Effector CD8-positive, alpha-beta T cell (primary cell): ENCODE data around the gene SLC29A3.

Source experiments
- DNase-seq: peaks from one replicate; lab custom pipeline; 2025; lab: John Stamatoyannopoulos, UW

The SLC29A3 gene

DNA sequence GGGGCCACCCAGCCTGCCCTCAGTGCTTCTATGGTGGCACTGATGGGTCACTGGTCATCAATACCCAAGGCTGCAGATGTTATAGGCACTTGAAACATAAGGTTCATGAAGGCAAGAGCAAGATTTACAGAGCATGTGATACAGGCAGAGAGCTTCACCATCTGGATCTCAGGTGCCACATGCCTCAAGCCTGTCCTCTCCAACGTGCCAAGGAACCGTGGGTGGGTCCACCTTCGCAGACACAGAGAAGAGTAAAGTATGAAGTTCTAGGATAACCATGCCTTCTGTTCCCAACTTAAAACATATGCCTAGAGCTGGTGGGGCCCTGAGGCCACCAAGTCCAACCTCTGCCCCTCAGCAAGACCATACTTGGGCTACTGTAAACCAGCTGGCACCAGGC, 51.0 kb downstream of the SLC29A3 start:
- DNase-seq: no peak

DNA sequence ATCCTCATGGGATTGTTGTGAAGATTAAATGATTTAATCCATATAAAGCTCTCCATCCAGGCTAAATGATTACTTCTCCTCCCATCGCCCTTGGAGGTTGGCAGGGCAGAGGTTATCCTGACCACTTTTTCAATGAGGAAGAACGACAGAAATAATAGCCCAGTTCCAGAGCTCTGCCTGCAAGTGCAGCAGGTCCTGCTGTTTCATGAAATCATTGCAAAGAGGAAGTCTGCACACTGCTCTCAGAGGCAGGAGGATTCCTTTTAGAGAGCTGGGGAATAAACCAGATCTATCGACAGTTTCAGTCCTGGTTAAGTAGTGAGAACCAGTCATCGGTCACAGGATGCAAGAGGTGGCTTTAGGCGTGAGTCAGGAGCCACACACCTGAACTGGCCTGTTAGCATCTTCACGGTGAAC, 52.7 kb downstream of the SLC29A3 start:
- no peak for DNase-seq

DNA sequence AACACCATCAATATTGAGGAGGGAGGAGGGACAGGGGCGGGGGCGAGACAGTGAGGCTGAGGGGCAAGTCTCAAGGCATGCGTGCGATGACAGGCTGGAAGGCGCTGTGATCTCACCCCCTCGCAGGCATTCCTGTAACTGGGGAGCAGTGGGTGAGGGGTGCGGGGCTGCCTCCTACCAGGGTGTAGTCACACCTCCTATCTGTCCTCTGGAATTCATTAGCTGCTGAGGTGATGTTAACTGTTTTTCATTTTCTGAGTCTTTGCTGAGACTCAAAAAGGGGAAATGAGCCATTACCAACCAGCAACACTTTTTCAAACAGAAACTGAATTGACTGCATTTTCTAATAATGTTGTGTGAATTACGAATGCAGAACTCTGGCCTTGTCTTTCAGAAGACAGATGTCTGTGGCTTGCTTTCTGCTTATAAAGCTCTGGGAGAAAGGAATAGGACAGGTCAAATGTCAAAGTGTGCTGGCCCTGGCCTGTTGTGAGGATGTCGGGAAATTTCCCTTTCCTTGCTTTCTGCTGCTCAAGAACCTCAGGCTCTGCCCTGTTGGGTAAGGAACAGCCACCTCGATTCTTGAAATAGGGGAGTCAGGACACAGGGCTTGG, 53.9 kb downstream of the SLC29A3 start:
- no peak for DNase-seq

DNA sequence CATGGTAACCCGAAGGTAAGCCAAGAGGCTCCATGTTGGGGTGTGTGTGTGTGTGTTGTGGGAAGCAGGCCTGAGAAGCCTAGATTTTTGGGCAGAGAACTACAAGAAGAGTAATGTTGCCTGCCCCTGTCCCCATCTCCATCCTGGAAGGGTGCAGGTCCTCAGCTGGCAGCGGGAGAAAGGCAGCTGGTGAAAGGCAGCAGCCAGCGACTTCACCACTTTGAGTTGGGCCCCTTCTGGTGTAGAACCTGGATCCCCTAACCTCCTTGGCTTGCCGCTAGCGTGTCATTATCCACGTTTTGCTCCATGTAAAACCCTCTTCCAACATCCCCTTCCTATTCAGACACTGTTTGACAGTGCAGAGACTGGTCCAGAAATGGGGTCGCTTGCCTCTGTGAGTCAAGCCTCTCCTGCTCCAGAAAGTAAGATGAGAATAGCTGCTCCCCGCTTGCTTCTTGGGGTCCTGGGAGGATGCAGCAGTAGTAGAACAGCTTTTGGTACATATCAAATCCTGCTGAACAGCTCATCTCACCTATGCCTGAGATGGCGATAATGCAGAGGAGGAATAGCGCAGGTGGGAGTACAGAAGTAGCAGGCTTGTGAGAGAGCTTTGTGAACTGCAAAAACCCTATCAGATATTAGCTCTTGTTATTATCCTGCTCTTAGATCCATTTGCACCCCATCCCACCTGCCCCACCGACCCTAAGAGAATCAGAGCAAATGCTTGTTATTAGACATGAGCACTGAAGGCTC, 55.6 kb downstream of the SLC29A3 start:
- DNase-seq: no peak

DNA sequence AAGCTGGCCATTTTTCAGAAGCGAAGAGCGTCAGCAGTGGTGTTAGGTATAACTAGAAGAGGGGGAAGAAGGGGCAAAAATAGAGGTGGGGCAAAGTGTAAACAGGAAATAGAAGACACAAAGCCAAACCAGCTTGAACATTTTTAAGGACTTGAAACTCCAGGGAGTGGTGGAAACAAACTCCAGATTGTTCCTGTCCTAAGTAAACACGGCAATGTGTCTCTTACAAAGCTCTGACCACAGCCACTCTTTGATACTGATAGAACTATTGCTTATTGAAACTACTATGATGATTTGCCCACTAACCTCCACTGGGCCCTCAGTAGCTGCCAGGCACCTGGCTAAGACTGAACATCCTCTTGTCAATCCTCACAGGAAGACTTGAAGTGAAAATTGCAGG, 56.9 kb downstream of the SLC29A3 start:
- DNase-seq: no peak

DNA sequence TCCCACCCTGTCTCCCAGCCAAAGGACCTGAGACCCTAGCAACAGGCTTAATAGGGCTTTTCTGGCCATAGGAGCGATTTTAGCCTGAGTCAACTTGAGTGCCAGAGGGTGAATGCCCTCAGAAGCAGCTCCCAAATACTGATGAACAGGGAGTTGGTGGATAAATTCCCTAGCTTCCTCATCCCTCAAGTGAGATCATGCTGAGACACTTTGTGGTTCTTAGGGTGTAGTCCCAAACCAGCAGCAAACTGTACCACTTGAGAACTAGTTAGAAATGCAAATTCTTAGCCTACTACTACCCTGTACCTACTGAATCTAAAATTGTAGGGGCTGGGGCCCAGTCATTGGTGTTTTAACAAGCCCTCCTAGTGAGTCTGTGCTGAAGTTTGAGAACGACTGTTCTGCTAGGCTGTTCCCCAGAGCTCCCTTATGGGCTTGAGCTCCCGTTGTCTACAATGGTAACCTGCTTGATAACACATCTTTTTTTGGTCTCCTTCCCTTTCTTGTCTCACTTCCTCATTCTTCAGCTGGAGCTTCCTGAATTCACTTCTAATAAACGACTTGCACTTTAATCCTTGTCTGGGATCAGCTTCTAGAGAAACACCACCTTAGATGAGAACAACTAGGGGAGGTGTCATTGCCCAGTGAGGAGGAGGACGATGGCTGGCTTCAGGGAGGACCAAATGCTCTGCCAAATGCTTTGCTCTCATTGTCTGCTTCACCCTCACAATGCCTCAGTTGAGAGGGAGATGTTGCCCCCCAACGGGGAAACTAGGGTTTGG, 59.5 kb downstream of the SLC29A3 start:
- DNase-seq: no peak

DNA sequence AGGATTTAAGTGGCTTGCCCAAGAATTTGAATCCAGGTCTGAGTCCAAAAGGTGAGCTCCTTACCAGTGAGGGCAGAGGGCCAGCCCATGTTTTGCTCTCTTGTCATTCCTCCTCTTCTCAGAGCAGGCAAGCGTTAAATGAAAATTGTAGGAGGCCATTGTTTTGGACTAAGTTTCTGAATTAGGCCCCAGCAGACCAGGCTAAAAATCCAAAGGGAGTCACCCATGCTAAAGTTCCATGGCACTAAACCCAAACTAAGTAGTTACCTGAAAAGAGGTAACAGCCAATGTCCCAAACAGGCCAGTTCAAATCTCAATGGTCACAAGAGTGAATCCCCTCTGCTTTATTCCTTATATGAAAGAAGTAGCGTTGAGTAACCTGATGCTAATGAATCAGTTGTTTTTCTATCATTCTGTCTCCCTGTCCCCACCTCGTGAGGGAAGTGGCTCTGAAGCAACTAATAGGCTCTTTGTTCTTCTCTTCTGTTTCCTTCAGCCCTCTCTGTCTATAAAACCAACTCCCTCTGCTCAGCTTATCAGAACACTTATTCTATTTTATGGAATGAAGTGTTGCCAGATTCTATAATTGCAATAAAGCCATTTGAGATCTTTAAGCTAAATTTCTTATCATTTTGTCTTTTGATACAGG, 60.2 kb downstream of the SLC29A3 start:
- no peak for DNase-seq

DNA sequence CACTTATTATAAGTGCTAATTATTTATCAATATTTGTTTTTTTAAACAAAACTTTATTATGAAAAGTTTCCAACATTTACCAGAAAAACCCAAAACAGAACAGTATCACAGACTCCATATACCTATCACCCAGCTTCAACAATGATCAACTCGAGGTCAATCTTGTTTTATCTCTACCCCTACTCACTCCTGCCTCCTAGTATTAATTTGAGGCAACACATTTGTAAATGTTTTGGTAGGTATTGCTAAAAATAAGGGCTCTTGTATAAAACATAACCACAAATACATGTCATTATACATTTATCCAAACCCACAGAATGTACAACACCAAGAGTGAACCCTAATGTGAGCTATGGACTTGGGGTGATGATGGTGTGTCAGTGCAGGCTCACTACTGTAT, 61.8 kb downstream of the SLC29A3 start:
- no peak for DNase-seq

DNA sequence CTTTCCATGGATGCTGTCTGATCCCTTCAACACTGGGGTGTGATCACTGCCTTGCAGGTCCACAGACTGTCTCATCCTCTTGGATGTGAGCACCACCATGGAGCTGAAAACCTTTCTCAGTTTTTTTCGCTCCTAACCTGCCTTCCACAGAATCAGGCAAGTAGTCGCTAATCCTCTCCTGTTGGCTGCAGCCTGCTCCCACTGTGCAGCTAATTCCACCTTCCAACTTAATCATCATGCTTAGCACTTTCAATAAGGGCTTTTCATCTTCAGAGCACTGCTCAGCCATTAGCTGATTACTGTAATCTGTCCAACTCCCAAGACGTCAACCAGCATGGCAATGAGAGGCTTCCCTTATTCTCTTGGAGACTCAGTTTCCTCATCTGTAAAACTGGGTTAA, 62.6 kb downstream of the SLC29A3 start:
- DNase-seq: no peak

DNA sequence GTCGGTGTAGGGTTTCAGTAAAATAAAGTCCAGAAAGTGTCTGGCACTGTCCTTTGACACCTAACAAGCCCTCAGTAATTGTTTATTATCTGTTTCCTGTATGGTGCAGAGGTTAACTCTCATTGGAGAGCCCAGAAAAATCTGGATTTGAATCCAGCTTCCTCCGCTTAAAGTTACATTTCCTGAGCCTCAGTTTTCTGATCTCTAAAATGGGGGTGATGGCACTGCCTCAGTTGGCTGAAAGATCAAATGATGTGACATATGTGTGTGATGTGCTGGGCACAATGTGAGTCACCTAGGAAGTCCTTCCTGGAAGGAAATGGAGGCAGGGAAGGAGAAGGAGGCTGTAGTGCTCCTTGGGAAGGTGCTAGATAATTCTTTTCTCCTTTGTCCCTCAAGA, 63.0 kb downstream of the SLC29A3 start:
- DNase-seq: no peak

DNA sequence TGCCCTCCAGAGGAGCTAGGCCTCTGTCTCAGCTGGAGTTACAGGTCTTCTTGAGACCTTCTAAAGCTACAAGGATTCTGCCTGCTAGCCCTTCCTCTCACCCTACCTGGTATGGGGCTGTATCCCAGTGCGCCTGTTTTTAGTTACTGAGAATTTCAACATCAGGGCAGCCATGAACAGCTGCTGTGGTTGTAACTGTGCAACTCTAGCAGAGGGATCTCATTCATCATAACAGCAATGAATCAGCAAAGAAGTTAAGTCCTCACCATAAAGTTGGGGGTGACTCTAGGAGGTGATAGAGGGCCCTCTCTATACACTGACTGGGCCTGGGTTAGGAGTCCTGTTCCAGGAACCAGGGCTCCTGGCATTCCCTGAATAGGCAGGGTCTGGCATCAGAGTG, 63.7 kb downstream of the SLC29A3 start:
- DNase-seq: no peak

DNA sequence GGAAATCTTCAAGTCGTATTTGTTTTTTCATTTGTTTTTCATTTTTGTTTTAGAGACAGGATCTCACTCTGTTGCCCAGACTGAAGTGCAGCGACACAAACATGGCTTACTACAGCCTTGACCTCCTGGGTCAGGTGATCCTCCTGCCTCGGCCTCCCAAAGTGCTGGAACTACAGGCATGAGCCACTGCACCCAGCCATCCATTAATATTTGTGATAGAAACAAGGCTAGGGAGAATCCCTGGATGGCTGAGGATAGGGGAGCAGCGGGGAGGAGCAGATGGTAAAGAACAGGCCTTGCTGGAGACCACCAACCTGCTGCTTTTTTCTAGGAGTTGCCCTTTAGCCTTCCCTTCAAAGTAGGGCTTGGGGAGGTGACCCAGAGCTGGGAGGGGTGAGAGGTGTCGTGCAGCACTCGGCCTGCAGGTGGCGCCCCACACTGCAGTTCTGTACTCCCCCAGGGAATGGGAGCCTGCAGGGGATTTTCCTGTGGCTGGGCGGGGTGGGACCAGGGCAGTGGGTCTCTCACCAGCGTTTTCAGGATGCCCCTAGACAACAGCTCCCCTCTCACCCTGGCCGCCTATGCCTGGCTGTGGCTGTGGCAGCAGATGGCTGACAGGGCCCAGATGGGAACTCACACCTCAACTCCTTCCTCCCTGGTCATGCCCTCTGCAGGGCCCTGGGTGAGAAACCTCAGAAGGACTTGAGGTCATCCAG, 65.1 kb downstream of the SLC29A3 start:
- peak; percentile 56 for DNase-seq

DNA sequence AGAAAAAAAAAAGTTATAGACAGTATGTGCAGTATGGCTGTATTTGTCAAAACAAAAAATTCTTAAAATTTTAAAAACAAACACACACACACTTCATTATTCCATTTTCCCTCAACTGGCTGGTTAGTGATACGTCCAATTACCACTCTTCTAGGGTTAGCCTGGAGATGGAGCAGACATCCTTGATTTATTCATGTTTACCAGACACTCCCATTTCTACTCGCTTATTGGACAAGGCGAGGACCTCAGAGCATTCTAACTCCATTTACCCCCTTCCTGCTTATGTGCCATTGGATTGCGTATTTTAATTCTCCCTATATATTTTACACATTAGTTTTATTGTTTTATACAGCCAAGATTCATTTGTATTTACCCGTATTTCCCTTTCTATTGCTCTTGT, 69.1 kb downstream of the SLC29A3 start:
- no peak for DNase-seq

DNA sequence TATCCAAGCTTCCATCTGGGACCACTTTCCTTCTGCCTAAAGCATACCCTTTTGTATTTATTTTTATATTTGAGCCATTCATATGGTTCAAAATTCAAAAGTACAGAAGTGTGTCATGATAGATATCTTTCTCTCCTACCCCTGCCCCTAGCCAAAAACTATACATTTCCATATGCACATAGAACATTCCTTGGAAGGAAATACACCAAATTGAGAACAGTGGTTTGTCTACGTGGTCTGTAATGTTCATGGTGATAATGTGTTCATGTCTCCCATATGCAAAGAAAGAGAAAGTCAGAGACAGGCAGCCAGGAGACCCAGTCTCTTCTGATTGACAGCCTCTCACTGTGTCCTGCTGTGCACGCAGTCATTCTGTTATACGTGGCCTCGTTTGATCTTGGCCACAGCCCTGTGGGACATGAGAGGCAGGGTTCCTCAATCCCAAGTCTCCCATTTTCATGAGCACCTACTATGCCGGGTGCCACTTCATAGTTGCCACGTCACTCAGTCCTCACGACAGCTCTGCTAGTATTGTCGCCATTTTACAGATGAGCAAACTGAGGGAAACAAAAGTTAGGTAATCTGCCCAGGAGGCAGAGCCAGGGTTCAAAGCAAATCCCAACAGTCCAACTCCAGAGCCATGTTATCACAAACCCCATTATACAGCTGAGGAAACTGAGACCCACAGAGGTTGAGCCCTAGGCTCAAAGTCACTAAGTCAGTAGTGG, 69.7 kb downstream of the SLC29A3 start:
- DNase-seq: no peak

DNA sequence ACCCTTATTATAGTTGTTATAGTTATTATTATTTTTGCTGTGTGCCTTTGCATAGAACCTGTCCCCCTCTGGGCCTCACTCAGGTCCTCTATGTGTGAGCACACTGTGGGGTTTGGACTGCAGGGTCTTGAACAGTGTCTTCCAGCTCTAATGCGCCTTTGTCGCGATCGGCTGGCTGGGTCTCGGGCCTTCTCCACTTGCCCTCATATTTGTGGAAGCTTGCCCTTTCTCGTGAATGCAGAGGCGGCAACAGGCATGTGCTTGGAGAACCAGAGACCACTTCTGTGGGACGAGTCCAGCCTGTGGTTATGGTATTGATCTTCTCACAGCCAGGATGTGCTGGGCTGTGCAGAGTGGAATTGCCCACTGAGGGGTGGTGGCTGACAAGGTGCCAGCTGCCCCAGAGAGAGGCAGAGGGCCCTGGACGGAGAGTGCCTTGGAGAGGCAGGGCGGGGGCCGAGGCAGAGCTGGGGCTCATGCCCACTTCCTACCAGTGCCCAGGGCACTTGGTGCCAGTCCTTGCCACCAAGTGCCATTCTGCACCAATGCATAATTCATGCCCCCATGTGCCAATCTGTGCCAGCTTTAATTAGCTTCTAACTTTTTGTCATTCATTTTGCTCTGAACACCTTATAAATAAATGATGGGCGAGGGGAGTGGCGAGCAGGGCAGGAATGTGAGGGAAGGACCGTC, 70.9 kb downstream of the SLC29A3 start:
- DNase-seq: no peak

DNA sequence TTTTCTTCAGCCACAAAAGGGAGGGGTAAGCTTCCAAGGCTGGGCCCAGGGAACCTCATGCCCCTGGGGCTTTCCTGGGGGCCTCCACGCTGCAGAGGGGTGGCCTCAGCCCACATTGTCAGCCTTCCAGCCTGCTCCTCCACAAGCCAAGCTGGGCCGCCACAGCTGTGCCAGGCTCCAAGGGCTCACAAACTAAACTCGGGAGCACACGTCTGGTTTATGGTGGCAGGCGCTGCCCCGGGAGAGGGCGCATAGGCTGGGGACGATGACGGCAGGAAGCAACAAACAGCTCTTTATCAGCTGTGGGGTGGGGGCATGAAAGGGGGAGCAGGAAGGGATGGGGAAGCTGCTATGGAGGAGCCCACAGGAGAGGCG, 71.4 kb downstream of the SLC29A3 start:
- DNase-seq: no peak

DNA sequence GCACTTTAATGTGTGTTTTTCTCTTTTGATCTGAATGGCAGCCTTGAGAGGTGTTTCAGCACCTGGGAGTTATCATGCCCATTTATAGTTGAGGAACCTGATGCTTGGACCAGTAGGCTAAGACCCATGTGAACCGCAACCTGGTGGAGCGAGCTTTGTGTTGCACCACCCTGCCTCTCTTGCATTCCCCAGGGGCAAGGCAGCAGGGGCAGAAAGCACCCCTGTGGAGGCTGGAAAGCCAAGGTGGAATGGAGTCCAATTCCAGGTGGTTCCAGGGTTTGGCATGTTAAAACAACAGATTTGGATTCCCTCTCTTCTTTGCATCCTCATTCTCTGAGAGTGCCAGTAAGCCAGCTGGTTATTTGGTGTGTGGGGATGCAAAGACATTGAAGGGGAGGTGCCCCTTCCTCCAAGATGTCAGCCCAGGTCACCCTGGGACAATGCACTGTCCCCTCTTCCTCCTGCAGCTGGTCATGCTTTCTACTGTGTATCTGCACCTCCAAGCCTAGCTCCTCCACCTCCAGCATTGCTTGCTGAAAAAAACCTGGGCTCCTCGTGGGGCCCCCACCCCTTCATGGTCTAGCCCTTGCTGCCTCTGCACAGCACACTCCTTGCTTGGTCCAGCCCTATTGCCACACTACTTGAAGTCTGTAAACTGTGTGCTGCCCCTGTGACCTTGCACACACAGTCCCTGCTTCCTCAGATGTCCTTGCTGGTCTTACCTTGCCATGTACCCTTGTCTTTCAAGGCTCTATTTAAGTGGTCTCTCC, 72.0 kb downstream of the SLC29A3 start:
- DNase-seq: no peak

DNA sequence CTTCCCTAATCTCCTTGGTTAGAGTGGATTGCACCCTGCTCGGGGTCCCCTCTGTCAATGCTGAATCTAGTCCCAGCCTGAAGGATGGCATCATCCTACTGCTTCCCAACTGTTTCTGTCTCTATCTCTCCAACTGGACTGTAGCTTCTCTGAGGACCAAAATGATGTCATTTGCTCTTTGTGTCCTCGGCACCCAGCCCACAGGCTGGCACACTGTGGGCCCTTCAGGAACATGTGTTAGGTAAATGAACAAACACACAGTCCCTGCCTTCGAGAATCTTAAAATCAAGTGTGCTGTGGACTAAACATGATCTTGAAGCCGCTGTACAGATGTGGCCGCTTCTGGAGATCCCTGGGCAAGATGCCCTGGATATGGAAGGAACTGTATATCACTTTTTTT, 72.6 kb downstream of the SLC29A3 start:
- DNase-seq: no peak

DNA sequence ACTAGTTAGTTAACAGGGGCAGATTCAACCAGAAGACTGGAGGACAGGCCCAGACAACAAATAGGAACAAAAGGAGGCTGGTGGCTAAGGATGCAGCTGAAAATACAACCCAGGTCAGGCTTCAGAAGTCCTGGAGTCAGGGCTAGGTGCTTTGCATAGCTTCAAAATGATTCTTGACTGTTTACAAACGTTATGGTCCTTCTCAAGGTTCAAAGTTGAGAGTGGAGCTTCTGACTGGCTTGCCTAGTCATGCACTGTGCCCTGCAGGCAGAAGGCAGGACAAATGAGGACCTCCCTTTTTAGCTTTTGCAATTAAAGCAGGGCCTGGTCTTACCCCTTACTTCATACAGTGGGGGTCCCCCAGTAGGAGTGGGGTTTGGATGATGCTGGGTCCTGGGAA, 73.2 kb downstream of the SLC29A3 start:
- DNase-seq: no peak
